HCT116 (cell line): ENCODE results near the gene RIPOR3. TPM values are rescaled to one million over a fixed set of nuclear protein-coding genes. Genes with fewer than 3 reads are reported as not detected.

ENCODE experiments used
- ATAC-seq: fragments of 200-7000 bp; cut with Tn5 transposase; 2 replicates; pipeline ENCODE4 v1.9.1; 2020; ENCODE audit warnings: mild to moderate bottlenecking, moderate library complexity
- BruUV-seq: library from RNA; stranded (reverse); fragments of 400-500 nt; replicated peaks from 2 replicates; lab custom pipeline; 2021; lab: Mats Ljungman, UMichigan
- CTCF ChIA-PET: fragments of 300-600 bp; sonication (Branson Sonifier 250); formaldehyde crosslinking; loops from one replicate; lab custom pipeline; 2021; ENCODE audit warnings: antibody characterized with exemption; lab: Charles Lee
- POLR2A ChIA-PET: fragments of 300-600, 350-600 bp; sonication (Branson Sonifier 250); formaldehyde crosslinking; loops from one replicate; lab custom pipeline; 2021; ENCODE audit warnings: antibody characterized with exemption; lab: Charles Lee
- RAD21 ChIA-PET, 2 experiments: fragments of 300-600 bp; sonication (Branson Sonifier 250); formaldehyde crosslinking; loops; one replicate each; lab custom pipeline; 2023; ENCODE audit warnings: low total read pairs in 2 of 2; ENCODE audit not compliant: uncharacterized antibody in 2 of 2, unreplicated experiment in 2 of 2, low non-redundant PET in 1 of 2; lab: Charles Lee
- DNase-seq: peaks from one replicate; pipeline ENCODE4 v3.0.0-alpha.2; 2010; ENCODE audit warnings: low read depth, low spot score
- H2AFZ ChIP-seq: fragments of 200-600 bp; shearing (Covaris generic), sonication (generic); 2 replicates; pipeline ENCODE4 v1.6.1; 2017; ENCODE audit warnings: low read depth, mixed run types, mixed read lengths, antibody characterized with exemption, low read length; ENCODE audit not compliant: poor library complexity, severe bottlenecking
- H3K27ac ChIP-seq: 2 replicates; pipeline ENCODE4 v1.5.1; 2012; ENCODE audit warnings: low read depth, low read length
- H3K27me3 ChIP-seq: fragments of 200-600 bp; sonication (generic); 2 replicates; pipeline ENCODE4 v1.6.1; 2016; ENCODE audit warnings: mixed run types, low read length, mixed read lengths; ENCODE audit not compliant: insufficient read depth
- H3K36me3 ChIP-seq, 2 experiments: fragments of 200-500 bp in 1 of 2; fragments of 200-600 bp in 1 of 2; sonication (Bioruptor generic) in 1 of 2; sonication (generic) in 1 of 2; 2 replicates each; pipeline versions ENCODE4 v1.5.1 to v1.6.1; 2014 to 2016; ENCODE audit warnings: low read length in 2 of 2, inconsistent platforms in 1 of 2, mixed read lengths in 1 of 2, mixed run types in 1 of 2; ENCODE audit not compliant: insufficient read depth in 2 of 2, control insufficient read depth in 1 of 2
- H3K4me1 ChIP-seq, 2 experiments: fragments of 200-600 bp in 1 of 2; sonication (generic) in 1 of 2; 2 replicates each; pipeline versions ENCODE4 v1.5.1 to v1.6.1; 2012 to 2017; ENCODE audit warnings: low read length in 2 of 2, inconsistent platforms in 1 of 2, mild to moderate bottlenecking in 1 of 2, mixed read lengths in 1 of 2, mixed run types in 1 of 2, moderate library complexity in 1 of 2; ENCODE audit not compliant: insufficient read depth in 2 of 2, control insufficient read depth in 1 of 2
- H3K4me2 ChIP-seq: fragments of 200-600 bp; sonication (generic); 2 replicates; pipeline ENCODE4 v1.6.1; 2017; ENCODE audit warnings: mixed run types, low read length, mixed read lengths
- H3K4me3 ChIP-seq, 2 experiments: fragments of 200-600 bp in 1 of 2; sonication (generic) in 1 of 2; replicated peaks in 1 of 2; 2 replicates each; pipeline ENCODE4 v1.5.1; 2011 to 2016; ENCODE audit warnings: low read length in 2 of 2, control low read depth in 1 of 2, low read depth in 1 of 2, mild to moderate bottlenecking in 1 of 2, mixed read lengths in 1 of 2, mixed run types in 1 of 2
- H3K79me2 ChIP-seq: fragments of 200-600 bp; sonication (generic); 2 replicates; pipeline ENCODE4 v1.6.1; 2017; ENCODE audit warnings: mild to moderate bottlenecking, mixed run types, low read length, moderate library complexity, mixed read lengths; ENCODE audit not compliant: insufficient read depth
- H3K9ac ChIP-seq: fragments of 200-600 bp; sonication (generic); 2 replicates; pipeline ENCODE4 v1.6.1; 2016; ENCODE audit warnings: low read length, mixed read lengths
- H3K9me2 ChIP-seq: fragments of 200-600 bp; sonication (generic), shearing (Covaris generic); 2 replicates; pipeline ENCODE4 v1.6.1; 2017; ENCODE audit warnings: mixed run types, mild to moderate bottlenecking, moderate library complexity; ENCODE audit not compliant: insufficient read depth
- H3K9me3 ChIP-seq, 2 experiments: fragments of 200-500 bp in 1 of 2; fragments of 200-600 bp in 1 of 2; sonication (Bioruptor generic) in 1 of 2; sonication (generic) in 1 of 2; 2 replicates each; pipeline ENCODE4 v1.6.1; 2014 to 2017; ENCODE audit warnings: low read length in 2 of 2, mixed read lengths in 2 of 2, inconsistent platforms in 1 of 2, low read depth in 1 of 2, mild to moderate bottlenecking in 1 of 2, mixed run types in 1 of 2, moderate library complexity in 1 of 2; ENCODE audit not compliant: control insufficient read depth in 1 of 2, insufficient read depth in 1 of 2
- H4K20me1 ChIP-seq: fragments of 200-600 bp; sonication (generic), shearing (Covaris generic); 2 replicates; pipeline ENCODE4 v1.6.1; 2017; ENCODE audit warnings: mixed run types, mild to moderate bottlenecking, moderate library complexity; ENCODE audit not compliant: insufficient read depth
- ATF3 ChIP-seq: IDR thresholded peaks from 2 replicates; pipeline ENCODE4 v1.6.1; 2012
- CTCF ChIP-seq, 3 experiments: fragments of 200-600 bp in 1 of 3; sonication (generic) in 1 of 3; IDR thresholded peaks in 2 of 3; conservative IDR thresholded peaks in 1 of 3; 2 replicates each; pipeline ENCODE4 v1.5.1; 2012 to 2017; ENCODE audit warnings: low read depth in 2 of 3, low read length in 2 of 3, antibody characterized with exemption in 1 of 3, borderline replicate concordance in 1 of 3, control low read depth in 1 of 3, mild to moderate bottlenecking in 1 of 3, mixed read lengths in 1 of 3, mixed run types in 1 of 3, moderate library complexity in 1 of 3; ENCODE audit not compliant: insufficient read depth in 1 of 3
- EGR1 ChIP-seq: IDR thresholded peaks from 2 replicates; pipeline ENCODE4 v1.6.1; 2012; ENCODE audit warnings: low read depth
- EZH2 ChIP-seq: fragments of 200-600 bp; sonication (generic); IDR thresholded peaks from 2 replicates; pipeline ENCODE4 v1.6.1; 2017; ENCODE audit warnings: antibody characterized with exemption, mixed run types
- FOSL1 ChIP-seq: IDR thresholded peaks from 2 replicates; pipeline ENCODE4 v1.6.1; 2012; ENCODE audit warnings: low read depth
- JUND ChIP-seq: IDR thresholded peaks from 2 replicates; pipeline ENCODE4 v1.6.1; 2012
- POLR2A ChIP-seq: IDR thresholded peaks from 2 replicates; pipeline ENCODE4 v1.7.0; 2011; ENCODE audit warnings: borderline replicate concordance; ENCODE audit not compliant: insufficient read depth, insufficient read length; ENCODE audit errors: extremely low read depth
- POLR2AphosphoS5 ChIP-seq: IDR thresholded peaks from 2 replicates; pipeline ENCODE4 v1.6.1; 2011; ENCODE audit warnings: mild to moderate bottlenecking, low read depth, low read length, moderate library complexity
- RAD21 ChIP-seq: IDR thresholded peaks from 2 replicates; pipeline ENCODE4 v1.6.1; 2012; ENCODE audit warnings: low read depth, mild to moderate bottlenecking
- REST ChIP-seq: IDR thresholded peaks from 2 replicates; pipeline ENCODE4 v1.6.1; 2012; ENCODE audit warnings: low read depth
- SIN3A ChIP-seq: IDR thresholded peaks from 2 replicates; pipeline ENCODE4 v1.6.1; 2012; ENCODE audit warnings: low read depth
- SP1 ChIP-seq: IDR thresholded peaks from 2 replicates; pipeline ENCODE4 v1.6.1; 2012; ENCODE audit warnings: low read depth
- TCF7L2 ChIP-seq: IDR thresholded peaks from 2 replicates; pipeline ENCODE4 v1.7.0; 2011; ENCODE audit warnings: borderline replicate concordance, inconsistent platforms; ENCODE audit not compliant: insufficient read depth, insufficient read length; ENCODE audit errors: extremely low read depth
- YY1 ChIP-seq: IDR thresholded peaks from 2 replicates; pipeline ENCODE4 v1.6.1; 2011; ENCODE audit warnings: low read length, low read depth, moderate library complexity, mild to moderate bottlenecking; ENCODE audit not compliant: insufficient replicate concordance; ENCODE audit errors: extremely low read depth
- ZBTB33 ChIP-seq: IDR thresholded peaks from 2 replicates; pipeline ENCODE4 v1.6.1; 2011; ENCODE audit warnings: mild to moderate bottlenecking, low read length, moderate library complexity; ENCODE audit not compliant: insufficient replicate concordance; ENCODE audit errors: extremely low read depth
- ZFX ChIP-seq: fragments of 450-650 bp; IDR thresholded peaks from 2 replicates; pipeline ENCODE4 v1.6.1; 2017
- ZNF274 ChIP-seq: fragments of 200-500 bp; sonication (Bioruptor generic); IDR thresholded peaks from 2 replicates; pipeline ENCODE4 v1.6.1; 2014; ENCODE audit warnings: mild to moderate bottlenecking, low read depth, low read length, inconsistent platforms
- intact Hi-C: fragments of 100-400 bp; cut with micrococcal nuclease; formaldehyde crosslinking; loops from 2 replicates; pipeline ENCODE4 v1.10.0; 2022
- total RNA-seq: library from RNA; stranded (reverse); gene quantifications from one replicate; pipeline ENCODE4 v1.2.1, GENCODE V29; 2021; ENCODE audit not compliant: unreplicated experiment

The RIPOR3 gene
- total RNA-seq, 1 experiment from 2014 or later: 0.22 TPM

- Histone ChIP-seq H3K79me2 (no peaks in the 10 kb centered on the region), H3K27ac (peak overlapping the region; percentile 11; the same call in 1 of the 2 replicates), H3K4me1 (peaks cover 13 to 30% of the 10 kb centered on the region in 2 experiments), H3K36me3 (no peaks in the 10 kb centered on the region), H2AFZ (peak overlapping the region; percentile 79), H3K27me3 (no peaks in the 10 kb centered on the region), H3K9me2 (no peaks in the 10 kb centered on the region), H3K9me3 (no peaks in the 10 kb centered on the region), H3K9ac (peak overlapping the region; percentile 49), H4K20me1 (no peaks in the 10 kb centered on the region), H3K4me2 (peak overlapping the region; percentile 85), H3K4me3 (peak overlapping the region; percentile 44 to 56)
- peak; percentile 87 for ATAC-seq
- RAD21 ChIA-PET: interaction anchor here (0.6 to 0.7 kb wide), 2 partner anchors 9 to 13 kb away, joined by 3 read pairs; no protein-coding TSS in a partner anchor
- CTCF ChIA-PET: interaction anchor here (0.7 to 3.9 kb wide), 21 partner anchors 9 to 159 kb away, joined by 3 to 55 read pairs (median 5); partner anchors contain the start of gene BCAS4
- POLR2A ChIA-PET: interaction anchor here (1.0 to 1.5 kb wide), 4 partner anchors 9 to 152 kb away, joined by 3 to 6 read pairs (median 6); no protein-coding TSS in a partner anchor
- BruUV-seq: no TSS peak
- intact Hi-C loops: loop anchor here (5.0 kb wide), 1 partner anchor 106 kb away; no protein-coding TSS in a partner anchor
- DNase-seq: peak; percentile 67
- TF ChIP-seq ZNF274 (no peak), REST (no peak), POLR2AphosphoS5 (peak; percentile 63), ZFX (0 out of 2 replicates have a peak, but pooled peaks have one; percentile 26), SIN3A (no peak), CTCF (IDR thresholded peaks at IDR 0.05 in 2 of 3, conservative IDR thresholded peaks at IDR 0.05 in 1 of 3; ENCODE audit: borderline replicate concordance in 1 of 3, insufficient read depth in 1 of 3, low read depth in 2 of 3, low read length in 2 of 3) (peak; percentile 75 to 99 (median 99); a peak in 5 of 6 replicates), RAD21 (peak; percentile 64), ZBTB33 (no peak), TCF7L2 (no peak), FOSL1 (no peak), EZH2 (no peak), EGR1 (no peak), SP1 (no peak), YY1 (peak; percentile 69), POLR2A (no peak), ATF3 (no peak), JUND (no peak)
These were observed 55.4 kb downstream of the RIPOR3 start for GRCh38 chr20:50635676-50636600.
